LNCAP (cell line): ENCODE data around the gene CEACAM21.

Experiments
- TF ChIP-seq, protein P1 (sequence below): fragments of 450-650 bp; IDR thresholded peaks from 2 replicates; pipeline ENCODE4 v1.5.1; 2017; ENCODE audit warnings: mild to moderate bottlenecking

CEACAM21 gene

DNA sequence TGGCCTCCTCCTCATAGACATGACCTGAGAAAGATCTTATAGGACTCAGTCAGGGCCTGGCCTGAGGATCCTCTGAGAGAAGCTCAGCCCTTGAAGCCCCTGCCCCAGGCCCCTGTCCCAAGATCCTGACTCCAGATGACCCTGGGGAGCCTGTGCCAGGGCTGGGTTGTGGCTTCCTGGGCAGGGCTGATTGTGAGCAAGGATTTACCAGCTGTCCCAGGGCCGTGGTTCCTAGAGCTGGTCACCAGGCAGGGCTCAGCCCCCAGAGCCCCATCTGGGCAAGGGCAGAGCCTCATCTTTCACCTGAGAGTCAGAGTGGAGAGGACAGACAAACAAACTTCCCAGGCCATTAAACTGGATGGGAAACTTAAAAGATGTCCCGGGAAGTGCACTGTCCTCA lies 1.9 kb downstream of the CEACAM21 start:
- TF ChIP-seq, protein P1, sequence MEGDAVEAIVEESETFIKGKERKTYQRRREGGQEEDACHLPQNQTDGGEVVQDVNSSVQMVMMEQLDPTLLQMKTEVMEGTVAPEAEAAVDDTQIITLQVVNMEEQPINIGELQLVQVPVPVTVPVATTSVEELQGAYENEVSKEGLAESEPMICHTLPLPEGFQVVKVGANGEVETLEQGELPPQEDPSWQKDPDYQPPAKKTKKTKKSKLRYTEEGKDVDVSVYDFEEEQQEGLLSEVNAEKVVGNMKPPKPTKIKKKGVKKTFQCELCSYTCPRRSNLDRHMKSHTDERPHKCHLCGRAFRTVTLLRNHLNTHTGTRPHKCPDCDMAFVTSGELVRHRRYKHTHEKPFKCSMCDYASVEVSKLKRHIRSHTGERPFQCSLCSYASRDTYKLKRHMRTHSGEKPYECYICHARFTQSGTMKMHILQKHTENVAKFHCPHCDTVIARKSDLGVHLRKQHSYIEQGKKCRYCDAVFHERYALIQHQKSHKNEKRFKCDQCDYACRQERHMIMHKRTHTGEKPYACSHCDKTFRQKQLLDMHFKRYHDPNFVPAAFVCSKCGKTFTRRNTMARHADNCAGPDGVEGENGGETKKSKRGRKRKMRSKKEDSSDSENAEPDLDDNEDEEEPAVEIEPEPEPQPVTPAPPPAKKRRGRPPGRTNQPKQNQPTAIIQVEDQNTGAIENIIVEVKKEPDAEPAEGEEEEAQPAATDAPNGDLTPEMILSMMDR = no peak

- TF ChIP-seq, protein P1 = no peak
These were observed 2.9 kb downstream of the CEACAM21 start for GRCh38 chr19:41578886-41579285.

GRCh38 chr19:41584260-41584810 lies 8.4 kb downstream of the CEACAM21 start:
- TF ChIP-seq, protein P1 = no peak

DNA sequence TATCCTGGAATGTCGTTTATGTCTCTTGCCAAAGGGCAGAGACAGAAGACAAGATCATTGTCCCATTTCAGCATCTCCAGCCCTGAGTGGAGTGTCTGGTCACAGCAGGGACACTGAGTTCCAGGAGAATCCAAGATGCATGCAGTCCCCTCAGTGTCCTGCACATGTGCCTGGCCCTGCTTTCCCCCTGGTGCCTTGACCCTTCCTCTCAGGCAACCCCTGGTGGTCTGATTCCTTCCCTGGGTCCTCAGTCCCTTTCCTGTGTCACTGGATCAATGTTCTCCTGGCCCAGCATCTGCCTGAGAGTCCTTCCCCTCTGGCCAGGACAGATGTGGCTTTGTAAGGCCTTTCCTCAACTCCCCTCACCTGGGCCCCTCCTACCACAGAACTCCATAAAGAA lies 9.0 kb downstream of the CEACAM21 start:
- TF ChIP-seq, protein P1 = no peak

DNA sequence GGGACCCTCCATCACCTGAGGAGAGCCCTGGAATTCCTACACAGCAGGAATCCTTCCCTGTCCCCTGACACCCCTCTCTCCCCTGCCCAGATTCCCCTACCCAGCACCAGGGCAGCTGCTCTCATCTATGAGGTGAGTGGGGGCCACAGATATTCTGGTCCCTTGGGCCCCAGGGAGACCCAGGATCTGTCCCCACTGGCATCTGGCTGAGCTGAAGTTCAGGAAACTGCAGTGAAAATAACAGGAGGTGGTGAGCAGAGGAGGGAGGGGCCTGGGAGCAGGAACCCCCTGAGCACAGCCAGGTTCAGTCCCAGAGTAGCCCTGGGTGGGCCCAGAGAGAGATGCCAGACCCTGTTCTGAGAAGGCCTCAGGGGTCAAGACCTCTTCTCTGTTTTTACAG lies 10.1 kb downstream of the CEACAM21 start:
- TF ChIP-seq, protein P1 = no peak

DNA sequence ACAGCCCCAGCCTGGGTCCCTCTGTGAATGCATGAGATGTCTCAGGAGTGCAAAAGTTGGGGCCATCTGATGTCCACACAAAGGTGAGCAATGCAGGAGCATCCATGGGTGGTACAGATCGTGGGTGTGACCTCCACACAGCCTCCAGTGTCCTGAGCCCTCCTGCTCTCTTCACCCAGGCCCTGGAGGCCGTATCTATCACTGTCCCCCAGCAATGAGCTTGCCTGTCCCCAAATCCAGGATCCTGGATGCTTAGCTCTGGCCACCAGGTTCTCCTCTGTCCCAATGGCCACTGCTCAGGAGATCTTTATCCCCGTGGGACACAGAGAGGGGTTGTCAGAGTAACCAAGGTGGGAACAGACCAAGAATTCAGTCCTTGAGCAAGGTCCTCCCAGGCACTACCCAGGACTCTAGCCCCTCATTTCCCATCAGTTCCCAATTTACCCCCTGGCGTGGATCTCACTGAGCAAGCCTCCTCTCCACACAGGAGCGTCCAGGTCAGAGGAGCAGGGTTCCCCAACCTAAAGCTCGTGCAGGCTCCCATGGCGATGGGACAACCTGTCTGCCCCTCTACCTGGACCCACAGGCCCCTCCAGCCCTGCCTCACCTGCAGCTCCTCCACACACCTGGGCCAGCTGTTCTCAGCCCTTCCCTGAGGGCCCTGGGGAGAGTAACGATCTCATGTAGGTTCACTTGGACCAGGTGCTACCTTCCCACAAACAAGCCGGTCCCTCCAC lies 11.3 kb downstream of the CEACAM21 start:
- TF ChIP-seq, protein P1 = no peak

DNA sequence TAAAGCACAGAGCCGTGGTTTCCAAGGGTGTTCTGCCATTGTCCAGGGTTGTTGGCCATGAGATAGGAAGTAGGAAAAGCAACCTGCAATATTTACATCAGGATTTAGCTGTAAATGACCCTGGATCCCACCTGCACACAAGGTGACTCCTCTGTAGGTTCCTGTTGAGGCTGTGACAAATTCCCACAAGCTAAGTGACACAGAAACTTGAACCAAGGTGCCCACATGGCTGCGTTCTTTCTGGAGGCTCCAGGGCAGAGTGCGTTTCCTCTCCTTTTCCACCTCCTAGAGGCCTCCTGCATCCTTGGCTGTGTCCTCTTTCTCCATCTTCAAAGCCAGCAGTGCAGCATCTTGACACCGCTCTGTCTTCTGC lies 11.9 kb downstream of the CEACAM21 start:
- TF ChIP-seq, protein P1 = no peak
